HAP-1 (cell line): ENCODE measurements around the gene FUT9.
"Not testable (repeated sequence)": the region's sequence is repeated elsewhere in the genome, so short reads cannot be mapped to it uniquely, and the experiment has no call there.

ENCODE experiments used
- DNase-seq, 2 experiments: peaks; one replicate each; pipeline ENCODE4 v3.0.0-alpha.2; 2016 to 2020; ENCODE audit warnings: low spot score in 2 of 2
- H3K27me3 ChIP-seq: fragments of 250-450 bp; sonication (Bioruptor Pico); 2 replicates; pipeline ENCODE4 v1.5.1; 2020; ENCODE audit warnings: low read depth, mild to moderate bottlenecking, moderate library complexity
- H3K36me3 ChIP-seq: fragments of 250-450 bp; sonication (Bioruptor Pico); replicated peaks from 2 replicates; pipeline ENCODE4 v1.5.1; 2020; ENCODE audit warnings: mild to moderate bottlenecking
- H3K4me1 ChIP-seq: fragments of 250-450 bp; sonication (Bioruptor Pico); 2 replicates; pipeline ENCODE4 v1.5.1; 2020; ENCODE audit warnings: mild to moderate bottlenecking
- H3K4me3 ChIP-seq: fragments of 250-450 bp; sonication (Bioruptor Pico); 2 replicates; pipeline ENCODE4 v1.5.1; 2020; ENCODE audit warnings: mild to moderate bottlenecking, moderate library complexity
- H3K9me3 ChIP-seq: fragments of 250-450 bp; sonication (Bioruptor Pico); 2 replicates; pipeline ENCODE4 v1.5.1; 2020; ENCODE audit warnings: mild to moderate bottlenecking, moderate library complexity
- in situ Hi-C: fragments of 300-500 bp; cut with MboI; formaldehyde crosslinking; loops from 3 replicates; pipeline ENCODE4 v1.14.3; 2020; ENCODE audit warnings: low sequenced_read_pairs, inconsistent platforms, mixed read lengths

Gene FUT9

DNA sequence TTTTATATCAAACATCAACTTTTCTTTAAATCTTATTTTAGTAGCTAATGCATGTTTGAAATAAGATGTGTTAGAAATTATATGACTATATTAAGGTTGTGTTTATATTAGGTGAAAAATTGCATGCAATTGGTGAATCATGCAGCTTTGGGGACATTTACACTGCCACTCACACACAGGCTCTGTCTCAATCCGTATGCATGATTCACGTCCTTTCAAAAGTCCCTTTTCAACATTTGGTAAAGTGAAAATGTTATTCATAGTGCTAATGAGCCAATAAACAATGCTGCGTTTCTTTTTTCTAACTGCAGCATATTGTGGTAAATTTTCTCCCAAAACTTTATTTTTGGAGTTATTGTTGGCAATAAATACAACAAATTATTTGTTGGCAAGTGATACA lies 198.0 kb downstream of the FUT9 start:
- Histone ChIP-seq H3K27me3 (no peaks in the 10 kb centered on the region), H3K4me3 (no peak overlapping the region), H3K36me3 (no peaks in the 10 kb centered on the region), H3K4me1 (no peaks in the 10 kb centered on the region; the same call in 1 of the 2 replicates), H3K9me3 (no peaks in the 10 kb centered on the region)
- in situ Hi-C loops = no loop called here
- no peak for DNase-seq

DNA sequence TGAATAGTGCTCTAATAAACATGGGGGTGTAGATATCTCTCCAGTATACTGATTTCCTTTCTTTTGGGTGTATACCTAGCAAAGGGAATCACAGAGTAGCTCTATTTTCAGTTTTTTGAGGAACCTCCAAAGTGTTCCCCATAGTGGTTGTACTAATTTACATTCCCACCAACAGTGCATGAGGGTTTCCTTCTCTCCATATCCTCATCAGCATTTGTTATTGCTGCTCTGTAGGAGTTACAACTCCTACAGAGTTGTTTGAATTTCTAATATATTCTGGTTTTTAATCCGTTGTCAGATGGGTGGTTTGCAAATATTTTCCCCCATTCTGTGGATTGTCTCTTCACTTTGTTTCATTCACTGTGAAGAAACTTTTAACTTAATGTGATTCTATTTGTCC lies 207.9 kb downstream of the FUT9 start:
- in situ Hi-C loops = no loop called here
- no peaks in the 10 kb centered on the region for H3K27me3 ChIP-seq
- no peak overlapping the region for H3K4me3 ChIP-seq
- H3K9me3 ChIP-seq = no peaks in the 10 kb centered on the region
- H3K4me1 ChIP-seq = peaks cover 11% of the 10 kb centered on the region
- no peak for DNase-seq
- H3K36me3 ChIP-seq = no peaks in the 10 kb centered on the region

GRCh38 chr6:96227135-96227534 lies 211.4 kb downstream of the FUT9 start:
- no peaks in the 10 kb centered on the region for H3K9me3 ChIP-seq
- peak in 1 of 2 experiments; percentile 6 for DNase-seq
- peaks cover 23% of the 10 kb centered on the region for H3K4me1 ChIP-seq
- in situ Hi-C loops = no loop called here
- H3K36me3 ChIP-seq = no peaks in the 10 kb centered on the region
- H3K4me3 ChIP-seq = no peak overlapping the region
- no peaks in the 10 kb centered on the region for H3K27me3 ChIP-seq

DNA sequence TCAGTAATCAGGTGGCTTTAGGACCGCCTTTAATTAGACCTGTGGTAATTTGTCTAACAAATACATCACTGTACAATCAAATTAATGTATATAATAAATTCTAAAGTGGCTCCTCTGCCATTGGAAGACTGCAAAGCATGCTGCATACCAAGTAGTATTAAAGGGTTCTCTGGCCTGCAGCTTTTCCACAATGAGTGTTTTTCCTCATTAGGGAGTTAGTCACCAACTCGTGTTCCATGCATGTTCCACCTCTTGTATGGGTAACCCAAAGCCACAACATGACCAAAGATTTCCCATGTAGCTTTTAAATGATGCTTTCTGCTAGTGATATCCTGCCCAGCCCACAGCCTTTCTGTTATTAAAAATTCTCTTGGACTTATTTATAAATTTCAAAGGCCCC lies 218.7 kb downstream of the FUT9 start:
- H3K4me1 ChIP-seq = peaks cover 14% of the 10 kb centered on the region
- DNase-seq = no peak
- H3K9me3 ChIP-seq = no peaks in the 10 kb centered on the region
- no peak overlapping the region for H3K4me3 ChIP-seq
- no peaks in the 10 kb centered on the region for H3K27me3 ChIP-seq
- in situ Hi-C loops = no loop called here
- H3K36me3 ChIP-seq = no peaks in the 10 kb centered on the region

- no peaks in the 10 kb centered on the region for H3K9me3 ChIP-seq
- H3K36me3 ChIP-seq = no peaks in the 10 kb centered on the region
- in situ Hi-C loops = no loop called here
- no peak for DNase-seq
- no peak overlapping the region for H3K4me3 ChIP-seq
- H3K27me3 ChIP-seq = no peaks in the 10 kb centered on the region
- peaks cover 7% of the 10 kb centered on the region for H3K4me1 ChIP-seq
Observed at GRCh38 chr6:96235927-96236326, 220.2 kb downstream of the FUT9 start.

DNA sequence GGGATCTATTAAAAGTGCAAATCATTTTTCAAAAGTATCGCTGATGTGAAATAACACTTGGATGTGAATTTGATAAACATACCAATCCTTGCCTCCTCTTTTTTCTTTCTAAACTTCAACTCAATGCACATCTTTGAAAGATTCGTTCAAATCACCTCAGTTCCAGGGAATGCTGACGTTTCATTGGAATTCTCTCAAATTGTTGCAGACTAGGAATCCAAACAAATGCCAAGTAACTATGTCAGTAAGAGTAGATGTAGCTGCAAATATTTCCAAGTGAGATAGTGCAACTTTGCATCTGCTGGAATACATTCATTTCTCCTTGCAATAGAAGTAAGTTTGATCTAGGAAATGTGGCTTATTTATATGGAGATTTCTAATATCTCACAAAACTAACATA lies 220.7 kb downstream of the FUT9 start:
- Histone ChIP-seq H3K4me3 (no peak overlapping the region), H3K4me1 (peaks cover 7% of the 10 kb centered on the region), H3K27me3 (no peaks in the 10 kb centered on the region), H3K9me3 (no peaks in the 10 kb centered on the region), H3K36me3 (no peaks in the 10 kb centered on the region)
- in situ Hi-C loops = no loop called here
- no peak for DNase-seq

DNA sequence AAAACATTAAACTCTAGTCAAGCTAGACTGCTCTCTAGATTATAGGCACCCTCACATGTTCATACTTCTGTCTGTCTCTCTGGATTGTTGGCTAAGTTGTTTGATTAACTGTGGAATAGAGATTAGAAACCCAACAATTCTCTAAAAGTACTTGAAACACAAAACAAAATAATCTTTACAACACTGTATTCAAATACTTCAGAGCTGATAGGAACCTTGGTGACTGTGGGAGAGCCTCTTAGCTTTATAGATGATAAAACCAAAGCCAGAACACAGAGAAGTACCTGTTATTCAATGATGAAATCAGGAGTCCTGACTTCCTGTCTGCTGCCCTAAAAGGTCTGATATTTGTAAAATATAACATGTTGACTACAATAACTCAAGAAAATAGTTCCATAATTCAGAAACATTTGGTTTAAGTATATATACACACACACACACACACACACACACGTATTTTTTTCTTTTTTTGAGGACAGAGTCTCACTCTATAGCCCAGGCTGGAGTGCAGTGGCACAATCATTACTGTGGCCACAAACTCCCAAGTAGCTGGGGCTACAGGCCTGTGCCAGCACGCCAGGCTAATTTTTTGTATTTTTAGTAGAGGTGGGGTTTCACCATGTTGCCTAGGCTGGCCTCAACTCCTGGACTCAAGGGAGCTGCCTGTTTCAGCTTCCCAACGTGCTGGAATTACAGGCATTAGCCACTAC lies 222.0 kb downstream of the FUT9 start:
- Histone ChIP-seq H3K27me3 (no peaks in the 10 kb centered on the region), H3K4me1 (peaks cover 7% of the 10 kb centered on the region), H3K4me3 (no peak overlapping the region), H3K36me3 (no peaks in the 10 kb centered on the region), H3K9me3 (no peaks in the 10 kb centered on the region)
- in situ Hi-C loops = no loop called here
- DNase-seq = no peak

DNA sequence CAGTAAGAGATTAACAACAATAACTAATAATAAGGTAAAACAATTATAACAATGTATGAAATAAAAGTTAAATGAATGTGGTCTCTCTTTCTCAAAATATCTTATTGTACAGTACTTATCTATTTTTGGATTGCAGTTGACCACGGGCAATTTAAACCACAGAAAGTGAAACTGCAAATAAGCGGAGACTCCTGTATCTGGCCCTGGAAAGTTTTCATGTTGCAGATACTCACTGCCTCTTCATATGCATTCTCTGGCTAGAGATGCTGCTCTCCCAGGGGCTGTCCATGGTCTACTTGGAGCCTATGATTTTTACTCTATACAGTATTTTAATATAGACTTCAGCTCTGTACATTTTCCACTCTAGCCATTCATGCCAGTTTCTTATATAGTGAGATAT lies 230.8 kb downstream of the FUT9 start:
- Histone ChIP-seq H3K36me3 (no peaks in the 10 kb centered on the region), H3K27me3 (no peaks in the 10 kb centered on the region), H3K4me3 (no peak overlapping the region), H3K4me1 (no peaks in the 10 kb centered on the region), H3K9me3 (no peaks in the 10 kb centered on the region)
- in situ Hi-C loops = no loop called here
- no peak for DNase-seq

DNA sequence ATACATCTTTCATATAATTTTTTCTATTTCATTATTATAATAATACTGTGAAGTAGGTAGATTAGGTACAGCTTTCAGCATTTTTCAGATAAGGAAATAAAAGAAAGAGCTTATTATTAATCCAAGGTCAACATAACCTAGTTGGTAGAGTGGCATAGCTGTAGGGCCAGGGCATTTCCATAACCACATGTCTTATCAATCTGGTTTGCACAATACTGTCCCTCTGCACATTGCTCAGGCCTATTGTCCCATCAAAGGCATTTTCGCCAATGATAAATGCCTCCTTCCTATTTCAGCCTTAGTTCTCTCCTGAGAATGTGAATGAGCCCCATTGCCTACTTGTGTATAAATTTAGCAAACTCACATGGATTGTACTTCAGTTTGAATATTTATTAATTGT lies 234.0 kb downstream of the FUT9 start:
- no peaks in the 10 kb centered on the region for H3K4me1 ChIP-seq
- no peaks in the 10 kb centered on the region for H3K36me3 ChIP-seq
- no peak overlapping the region for H3K4me3 ChIP-seq
- no peak for DNase-seq
- H3K27me3 ChIP-seq = no peaks in the 10 kb centered on the region
- no peaks in the 10 kb centered on the region for H3K9me3 ChIP-seq
- in situ Hi-C loops = no loop called here

DNA sequence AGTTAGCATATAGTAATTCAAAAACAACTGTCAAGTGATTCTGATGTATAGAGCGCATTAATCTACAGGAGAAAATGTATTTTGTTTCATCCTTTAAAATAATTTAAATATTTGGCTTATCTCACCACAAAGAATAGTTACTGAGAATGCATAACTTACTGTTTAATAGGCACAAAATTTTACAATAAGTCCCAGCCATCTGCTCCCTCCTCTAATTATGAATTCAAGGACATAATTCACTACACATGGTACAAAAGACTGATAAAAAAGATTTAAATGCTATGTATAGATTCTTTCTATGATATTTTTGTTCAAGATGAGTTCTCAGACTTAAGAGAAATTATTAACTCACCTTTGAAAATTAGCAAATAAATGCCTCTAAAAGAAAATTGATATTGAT lies 242.0 kb downstream of the FUT9 start:
- H3K4me3 ChIP-seq = no peak overlapping the region
- H3K36me3 ChIP-seq = no peaks in the 10 kb centered on the region
- H3K27me3 ChIP-seq = no peaks in the 10 kb centered on the region
- no peaks in the 10 kb centered on the region for H3K9me3 ChIP-seq
- DNase-seq = no peak
- in situ Hi-C loops = no loop called here
- no peaks in the 10 kb centered on the region for H3K4me1 ChIP-seq

- in situ Hi-C loops, H3K9me3 ChIP-seq, H3K27me3 ChIP-seq, H3K36me3 ChIP-seq, DNase-seq, H3K4me1 ChIP-seq, H3K4me3 ChIP-seq: not testable (repeated sequence)
Observed at GRCh38 chr6:96260787-96261430, 245.1 kb downstream of the FUT9 start.
